ENCODE measurements around the gene CIDEB.

Gene CIDEB

DNA sequence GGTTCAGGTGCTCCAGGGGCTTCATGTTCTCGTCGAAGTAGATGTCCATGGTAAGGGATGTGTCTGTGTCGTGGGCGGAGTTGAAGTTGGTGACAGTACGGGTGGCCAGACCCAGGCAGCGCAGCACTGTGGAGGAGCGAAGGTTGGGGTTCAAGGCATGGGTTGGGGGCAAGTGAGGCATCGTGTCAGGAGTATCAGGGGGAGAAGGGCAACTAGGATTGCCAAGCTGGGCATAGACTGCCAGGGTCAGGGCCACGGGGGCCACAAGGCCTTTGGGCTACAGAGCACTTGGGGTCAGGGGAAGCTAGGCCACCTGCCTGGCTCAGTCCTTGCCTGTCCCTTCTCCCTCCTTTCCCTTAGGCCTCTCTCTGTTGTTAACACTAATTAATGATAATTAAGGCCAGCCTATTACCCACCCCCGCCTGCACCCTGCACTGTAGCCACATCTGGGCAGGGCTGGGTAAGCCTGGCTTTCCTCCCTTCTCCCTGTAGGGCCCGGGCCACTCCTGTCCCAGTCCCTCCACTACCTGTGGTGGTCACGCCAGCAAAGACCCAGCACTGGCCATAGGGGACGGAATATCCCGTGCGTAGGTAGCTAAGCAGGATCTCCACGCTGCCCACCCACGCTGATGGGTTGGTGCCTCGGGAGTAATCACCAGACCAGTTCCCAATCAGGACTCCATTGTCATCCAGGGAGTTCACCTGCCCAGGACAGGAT is 49.1 kb downstream of the CIDEB start:
- no peak for FAIRE-seq
- DNase-seq (ENCODE audit: insufficient read length, low spot score): no peak
- TF ChIP-seq POLR2A (IDR thresholded peaks at IDR 0.05; ENCODE audit: low read depth, low read length): no peak

DNA sequence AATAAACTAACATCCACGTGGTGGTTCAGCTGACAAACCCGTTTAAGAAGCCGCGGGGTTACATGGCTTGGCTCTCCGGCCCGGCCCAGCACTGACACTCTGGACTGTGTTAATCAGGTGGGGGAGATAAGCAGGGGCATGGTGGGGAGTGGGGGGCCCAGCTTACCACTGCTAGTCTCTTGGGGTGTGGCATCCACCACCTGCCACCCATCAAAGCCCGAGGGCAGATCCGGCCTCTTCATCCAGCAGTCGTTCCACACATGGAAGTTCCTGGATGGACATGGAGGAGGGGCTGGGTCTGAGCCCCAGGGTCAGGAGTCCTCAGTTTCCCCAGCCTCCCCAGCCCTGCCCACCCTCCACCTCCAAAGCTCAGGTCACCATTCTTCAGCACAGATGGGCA is 49.7 kb downstream of the CIDEB start:
- DNase-seq (ENCODE audit: insufficient read length, low spot score): no peak
- no peak for TF ChIP-seq POLR2A (IDR thresholded peaks at IDR 0.05; ENCODE audit: low read depth, low read length)
- no peak for FAIRE-seq

DNA sequence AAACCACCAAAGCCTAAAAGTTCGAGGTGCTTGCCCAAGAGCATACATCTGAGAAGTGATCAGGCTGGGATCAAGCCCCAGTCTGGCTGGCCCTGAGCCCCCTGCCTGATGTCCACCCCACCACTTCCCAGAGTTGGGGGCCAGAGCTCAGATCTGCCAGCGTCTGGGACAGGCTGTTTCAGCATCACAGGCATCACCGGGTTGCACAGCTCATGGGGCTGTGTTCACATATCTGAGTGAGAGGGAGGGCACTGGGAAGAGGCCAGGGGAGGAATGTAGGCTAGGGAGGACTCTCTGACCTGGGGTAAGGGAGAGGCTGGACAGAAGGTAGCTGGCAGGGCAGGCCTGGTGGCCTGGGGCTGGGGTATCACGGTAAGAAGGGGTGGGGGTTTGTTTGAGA is 50.8 kb downstream of the CIDEB start:
- DNase-seq (ENCODE audit: insufficient read length, low spot score) (no peak), FAIRE-seq (no peak)
- no peak for TF ChIP-seq POLR2A (IDR thresholded peaks at IDR 0.05; ENCODE audit: low read depth, low read length)

DNA sequence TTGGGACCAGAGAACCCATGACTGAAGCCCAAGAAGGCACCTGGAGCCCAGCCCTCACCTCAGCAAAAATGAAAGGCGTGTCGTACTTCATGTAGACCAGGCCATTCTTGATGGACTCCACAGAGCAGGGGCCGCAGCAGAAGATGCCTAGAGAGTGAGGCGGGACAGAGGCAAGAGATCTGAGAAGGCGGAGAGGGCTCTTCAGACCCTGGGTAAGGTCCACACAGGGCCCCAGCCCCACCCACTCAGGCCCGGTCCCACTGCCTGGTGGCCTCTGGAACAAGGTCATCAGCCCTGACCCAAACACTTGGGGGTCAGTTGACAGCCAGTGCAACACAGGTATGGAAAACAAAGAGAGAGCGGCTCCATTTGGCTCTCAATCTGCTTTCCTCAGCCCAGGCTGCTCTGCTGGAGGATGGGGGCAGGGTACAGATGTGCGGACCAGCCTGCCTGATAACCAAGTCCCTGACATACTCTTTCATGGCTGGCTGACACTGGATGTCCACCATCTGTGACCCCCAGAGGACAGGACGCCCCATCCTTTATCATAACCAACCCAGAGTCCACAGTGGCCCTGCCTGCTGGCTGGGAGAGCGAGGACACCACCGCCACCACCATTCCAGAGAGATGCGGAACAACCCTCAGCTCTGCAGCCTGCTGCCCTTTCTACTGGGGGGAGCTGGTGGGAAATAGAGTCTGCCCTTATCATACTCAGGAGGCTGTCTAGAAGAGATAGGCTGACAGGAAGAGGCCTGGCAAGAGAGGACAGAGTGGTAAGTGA is 51.7 kb downstream of the CIDEB start:
- TF ChIP-seq POLR2A (IDR thresholded peaks at IDR 0.05; ENCODE audit: low read depth, low read length): no peak
- FAIRE-seq (no peak), DNase-seq (ENCODE audit: insufficient read length, low spot score) (no peak)

DNA sequence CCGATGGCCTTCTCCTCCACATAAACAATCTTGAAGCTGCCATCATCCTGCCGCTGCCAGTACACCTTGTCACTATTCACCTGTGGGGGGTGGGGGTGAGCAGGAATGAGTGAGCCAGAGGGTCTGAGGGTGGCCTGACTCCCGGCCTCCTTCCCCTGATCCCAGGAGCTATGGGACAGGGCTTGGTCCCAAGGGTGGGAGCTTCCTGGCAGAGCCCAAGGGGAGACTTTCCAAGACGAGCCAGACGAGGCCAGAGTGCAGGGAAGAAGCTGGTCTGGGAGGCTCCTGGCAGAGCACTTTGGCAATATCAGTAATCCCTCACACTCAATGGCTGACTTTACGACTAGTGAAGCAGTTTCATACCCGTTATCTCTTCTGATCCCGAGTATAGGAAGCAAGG is 52.3 kb downstream of the CIDEB start:
- DNase-seq (ENCODE audit: insufficient read length, low spot score): no peak
- TF ChIP-seq POLR2A (IDR thresholded peaks at IDR 0.05; ENCODE audit: low read depth, low read length): no peak
- no peak for FAIRE-seq
